HepG2 (cell line): Measurements from ENCODE around the gene MYLK3. TPM values are rescaled to one million over a fixed set of nuclear protein-coding genes. Genes with fewer than 3 reads are reported as not detected.

Experiments
- ADNP ChIP-seq: sonication (generic); formaldehyde crosslinking; IDR thresholded peaks from 2 replicates; pipeline ENCODE4 v1.4.0; 2020; ENCODE audit warnings: missing genetic modification reagents
- KLF13 ChIP-seq: sonication (generic); formaldehyde crosslinking; IDR thresholded peaks from 2 replicates; pipeline ENCODE4 v1.4.0; 2020; ENCODE audit warnings: mild to moderate bottlenecking, missing genetic modification reagents
- PLRG1 ChIP-seq: fragments of 450-650 bp; conservative IDR thresholded peaks from 2 replicates; pipeline ENCODE4 v1.6.1; 2016
- RAD21 ChIP-seq: fragments of 450-650 bp; formaldehyde crosslinking; IDR thresholded peaks from 2 replicates; pipeline ENCODE4 v1.5.0; 2020; ENCODE audit warnings: mild to moderate bottlenecking
- RBFOX2 ChIP-seq: fragments of 200-400 bp; formaldehyde crosslinking; IDR thresholded peaks from 2 replicates; pipeline ENCODE4 v1.6.1; 2017; ENCODE audit warnings: low read depth, mild to moderate bottlenecking, low read length
- RBM22 ChIP-seq: fragments of 200-400 bp; formaldehyde crosslinking; optimal IDR thresholded peaks from 2 replicates; pipeline ENCODE3; 2017; ENCODE audit warnings: mild to moderate bottlenecking, low read length, moderate library complexity
- REXO4 ChIP-seq: sonication (generic); formaldehyde crosslinking; IDR thresholded peaks from 2 replicates; pipeline ENCODE4 v1.8.0; 2022; ENCODE audit warnings: missing genetic modification reagents, mild to moderate bottlenecking, borderline replicate concordance
- RFXAP ChIP-seq: sonication (generic); formaldehyde crosslinking; IDR thresholded peaks from 2 replicates; pipeline ENCODE4 v1.4.0; 2020; ENCODE audit warnings: missing genetic modification reagents, borderline replicate concordance
- ZKSCAN1 ChIP-seq: fragments of 150-350 bp; IDR thresholded peaks from 2 replicates; pipeline ENCODE4 v1.6.1; 2014; ENCODE audit warnings: low read length
- ZNF335 ChIP-seq: sonication (generic); formaldehyde crosslinking; IDR thresholded peaks from 2 replicates; pipeline ENCODE4 v1.4.0; 2020; ENCODE audit warnings: missing genetic modification reagents
- ZNF441 ChIP-seq: sonication (generic); formaldehyde crosslinking; IDR thresholded peaks from 2 replicates; pipeline ENCODE4 v1.7.0; 2021; ENCODE audit warnings: missing genetic modification reagents, borderline replicate concordance
- ZNF484 ChIP-seq: sonication (generic); formaldehyde crosslinking; IDR thresholded peaks from 2 replicates; pipeline ENCODE4 v1.5.1; 2020; ENCODE audit warnings: mild to moderate bottlenecking, low read depth, missing genetic modification reagents, borderline replicate concordance
- ZNF547 ChIP-seq: sonication (generic); formaldehyde crosslinking; IDR thresholded peaks from 2 replicates; pipeline ENCODE4 v1.5.1; 2020; ENCODE audit warnings: mild to moderate bottlenecking, missing genetic modification reagents
- ZNF672 ChIP-seq: sonication (generic); formaldehyde crosslinking; IDR thresholded peaks from 2 replicates; pipeline ENCODE4 v1.8.1; 2022; ENCODE audit warnings: missing genetic modification reagents
- ZNF772 ChIP-seq: sonication (generic); formaldehyde crosslinking; IDR thresholded peaks from 2 replicates; pipeline ENCODE4 v1.5.0; 2020; ENCODE audit warnings: mild to moderate bottlenecking, missing genetic modification reagents
- ZNF83 ChIP-seq: sonication (generic); formaldehyde crosslinking; IDR thresholded peaks from 2 replicates; pipeline ENCODE4 v1.4.0; 2020; ENCODE audit warnings: missing genetic modification reagents, mild to moderate bottlenecking, borderline replicate concordance
- polyA plus RNA-seq, 8 experiments: library from polyadenylated mRNA; depleted of rRNA in 3 of 8; stranded (reverse) in 7 of 8; unstranded in 1 of 8; fragments of >200 nt; fragmentation: Illumina TruSeq in 4 of 8; extraction: Trizol in 4 of 8; gene quantifications; 2 replicates each; pipeline versions ENCODE4 v1.2.1 to v1.2.3, GENCODE V29; 2011 to 2016; ENCODE audit warnings: low read depth in 4 of 8, missing spikeins in 1 of 8, mixed read lengths in 1 of 8; ENCODE audit not compliant: insufficient read depth in 1 of 8
- total RNA-seq, 5 experiments: library from RNA; depleted of rRNA; stranded (reverse); fragments of >200 nt; fragmentation: Illumina TruSeq; extraction: Trizol; gene quantifications; 2 replicates each; pipeline ENCODE4 v1.2.3, GENCODE V29; 2016; ENCODE audit warnings: low read depth in 1 of 5
- TF ChIP-seq, protein P1 (sequence below): sonication (generic); formaldehyde crosslinking; IDR thresholded peaks from 2 replicates; pipeline ENCODE4 v1.5.1; 2020; ENCODE audit warnings: mild to moderate bottlenecking, moderate library complexity, missing genetic modification reagents
- TF ChIP-seq, protein P2 (sequence below): IDR thresholded peaks from 2 replicates; pipeline ENCODE4 v1.6.1; 2018; ENCODE audit warnings: missing genetic modification reagents, mild to moderate bottlenecking, missing compliant biosample characterization
- TF ChIP-seq, protein P3 (sequence below): IDR thresholded peaks from 2 replicates; pipeline ENCODE4 v1.6.1; 2016; ENCODE audit warnings: missing compliant biosample characterization, missing genetic modification reagents, borderline replicate concordance
- TF ChIP-seq, protein P4 (sequence below): sonication (generic); formaldehyde crosslinking; IDR thresholded peaks from 2 replicates; pipeline ENCODE4 v1.9.0; 2022; ENCODE audit warnings: low read depth, missing genetic modification reagents
- TF ChIP-seq, protein P5 (sequence below): IDR thresholded peaks from 2 replicates; pipeline ENCODE4 v1.6.1; 2012; ENCODE audit warnings: low read length, improper control_type of control experiment

The MYLK3 gene
- total and polyA plus RNA-seq, 2 of the 13 experiments (the other 11 are each of a cell fraction or from before 2014, with no cell fraction given), result 0.04 to 0.18 TPM

DNA sequence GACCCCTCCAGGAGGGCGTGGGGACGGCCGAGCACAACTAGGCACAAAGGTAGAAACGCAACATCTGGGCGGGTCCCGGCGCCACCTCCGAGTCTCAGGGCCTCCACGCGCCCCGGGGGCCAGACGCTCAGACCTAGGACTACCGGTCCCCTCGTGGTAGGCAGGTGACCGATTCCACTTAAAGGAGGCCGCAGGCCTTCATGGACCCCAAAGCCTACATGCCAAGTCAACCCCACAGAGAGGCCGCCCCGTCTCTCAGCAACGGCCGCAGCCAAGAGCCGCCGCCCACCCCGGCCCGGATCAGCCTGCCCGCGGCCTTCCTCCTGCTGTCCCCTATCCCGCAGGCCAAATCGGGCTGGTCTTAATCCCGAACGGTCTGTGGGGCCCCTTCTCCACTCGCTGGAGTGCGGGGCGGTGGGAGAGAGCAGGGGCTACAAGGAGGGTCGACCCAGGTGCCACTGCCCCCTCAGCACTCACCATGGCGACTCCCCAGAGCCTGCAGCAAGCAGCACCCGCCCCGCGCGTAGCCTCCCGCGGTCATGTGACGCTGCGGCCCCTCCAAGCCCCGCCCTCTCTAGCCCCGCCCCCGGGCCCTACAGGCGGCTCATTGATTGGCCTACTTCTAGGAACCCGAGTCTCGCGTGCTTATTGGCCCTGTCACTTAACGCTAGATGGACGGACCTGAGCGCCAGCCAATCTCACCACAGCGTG is 59.3 kb downstream of the MYLK3 start, which contains the start of gene VPS35 (continued):
- TF ChIP-seq ZKSCAN1 (no peak), KLF13 (CRISPR knock-in tag) (no peak), ZNF83 (CRISPR knock-in tag) (no peak; the same call in none of the 2 replicates), ZNF441 (CRISPR knock-in tag) (peak; percentile 22; the same call in 1 of the 2 replicates), RAD21 (CRISPR knock-in tag) (no peak; the same call in 1 of the 2 replicates), RBM22 (no peak), ZNF672 (CRISPR knock-in tag) (no peak), RBFOX2 (peak; percentile 84), REXO4 (CRISPR knock-in tag) (no peak; the same call in 1 of the 2 replicates), ZNF484 (CRISPR knock-in tag) (no peak), ZNF335 (peak; percentile 21; the same call in 1 of the 2 replicates), RFXAP (CRISPR knock-in tag) (peak; percentile 66; the same call in 1 of the 2 replicates), PLRG1 (no peak), ADNP (no peak), ZNF772 (CRISPR knock-in tag) (peak; percentile 66; the same call in 1 of the 2 replicates), ZNF547 (CRISPR knock-in tag) (no peak; the same call in none of the 2 replicates)
- TF ChIP-seq, protein P1, sequence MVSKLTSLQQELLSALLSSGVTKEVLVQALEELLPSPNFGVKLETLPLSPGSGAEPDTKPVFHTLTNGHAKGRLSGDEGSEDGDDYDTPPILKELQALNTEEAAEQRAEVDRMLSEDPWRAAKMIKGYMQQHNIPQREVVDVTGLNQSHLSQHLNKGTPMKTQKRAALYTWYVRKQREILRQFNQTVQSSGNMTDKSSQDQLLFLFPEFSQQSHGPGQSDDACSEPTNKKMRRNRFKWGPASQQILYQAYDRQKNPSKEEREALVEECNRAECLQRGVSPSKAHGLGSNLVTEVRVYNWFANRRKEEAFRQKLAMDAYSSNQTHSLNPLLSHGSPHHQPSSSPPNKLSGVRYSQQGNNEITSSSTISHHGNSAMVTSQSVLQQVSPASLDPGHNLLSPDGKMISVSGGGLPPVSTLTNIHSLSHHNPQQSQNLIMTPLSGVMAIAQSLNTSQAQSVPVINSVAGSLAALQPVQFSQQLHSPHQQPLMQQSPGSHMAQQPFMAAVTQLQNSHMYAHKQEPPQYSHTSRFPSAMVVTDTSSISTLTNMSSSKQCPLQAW (CRISPR knock-in tag), result peak; percentile 62
- TF ChIP-seq, protein P2, sequence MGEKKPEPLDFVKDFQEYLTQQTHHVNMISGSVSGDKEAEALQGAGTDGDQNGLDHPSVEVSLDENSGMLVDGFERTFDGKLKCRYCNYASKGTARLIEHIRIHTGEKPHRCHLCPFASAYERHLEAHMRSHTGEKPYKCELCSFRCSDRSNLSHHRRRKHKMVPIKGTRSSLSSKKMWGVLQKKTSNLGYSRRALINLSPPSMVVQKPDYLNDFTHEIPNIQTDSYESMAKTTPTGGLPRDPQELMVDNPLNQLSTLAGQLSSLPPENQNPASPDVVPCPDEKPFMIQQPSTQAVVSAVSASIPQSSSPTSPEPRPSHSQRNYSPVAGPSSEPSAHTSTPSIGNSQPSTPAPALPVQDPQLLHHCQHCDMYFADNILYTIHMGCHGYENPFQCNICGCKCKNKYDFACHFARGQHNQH, result peak; percentile 77; the same call in 1 of the 2 replicates
- TF ChIP-seq, protein P3, sequence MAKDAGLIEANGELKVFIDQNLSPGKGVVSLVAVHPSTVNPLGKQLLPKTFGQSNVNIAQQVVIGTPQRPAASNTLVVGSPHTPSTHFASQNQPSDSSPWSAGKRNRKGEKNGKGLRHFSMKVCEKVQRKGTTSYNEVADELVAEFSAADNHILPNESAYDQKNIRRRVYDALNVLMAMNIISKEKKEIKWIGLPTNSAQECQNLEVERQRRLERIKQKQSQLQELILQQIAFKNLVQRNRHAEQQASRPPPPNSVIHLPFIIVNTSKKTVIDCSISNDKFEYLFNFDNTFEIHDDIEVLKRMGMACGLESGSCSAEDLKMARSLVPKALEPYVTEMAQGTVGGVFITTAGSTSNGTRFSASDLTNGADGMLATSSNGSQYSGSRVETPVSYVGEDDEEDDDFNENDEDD (CRISPR knock-in tag), result peak; percentile 15; the same call in 1 of the 2 replicates
- TF ChIP-seq, protein P4, sequence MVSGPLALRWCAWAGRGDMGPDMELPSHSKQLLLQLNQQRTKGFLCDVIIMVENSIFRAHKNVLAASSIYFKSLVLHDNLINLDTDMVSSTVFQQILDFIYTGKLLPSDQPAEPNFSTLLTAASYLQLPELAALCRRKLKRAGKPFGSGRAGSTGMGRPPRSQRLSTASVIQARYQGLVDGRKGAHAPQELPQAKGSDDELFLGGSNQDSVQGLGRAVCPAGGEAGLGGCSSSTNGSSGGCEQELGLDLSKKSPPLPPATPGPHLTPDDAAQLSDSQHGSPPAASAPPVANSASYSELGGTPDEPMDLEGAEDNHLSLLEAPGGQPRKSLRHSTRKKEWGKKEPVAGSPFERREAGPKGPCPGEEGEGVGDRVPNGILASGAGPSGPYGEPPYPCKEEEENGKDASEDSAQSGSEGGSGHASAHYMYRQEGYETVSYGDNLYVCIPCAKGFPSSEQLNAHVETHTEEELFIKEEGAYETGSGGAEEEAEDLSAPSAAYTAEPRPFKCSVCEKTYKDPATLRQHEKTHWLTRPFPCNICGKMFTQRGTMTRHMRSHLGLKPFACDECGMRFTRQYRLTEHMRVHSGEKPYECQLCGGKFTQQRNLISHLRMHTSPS, result no peak; the same call in 1 of the 2 replicates
- TF ChIP-seq, protein P5, sequence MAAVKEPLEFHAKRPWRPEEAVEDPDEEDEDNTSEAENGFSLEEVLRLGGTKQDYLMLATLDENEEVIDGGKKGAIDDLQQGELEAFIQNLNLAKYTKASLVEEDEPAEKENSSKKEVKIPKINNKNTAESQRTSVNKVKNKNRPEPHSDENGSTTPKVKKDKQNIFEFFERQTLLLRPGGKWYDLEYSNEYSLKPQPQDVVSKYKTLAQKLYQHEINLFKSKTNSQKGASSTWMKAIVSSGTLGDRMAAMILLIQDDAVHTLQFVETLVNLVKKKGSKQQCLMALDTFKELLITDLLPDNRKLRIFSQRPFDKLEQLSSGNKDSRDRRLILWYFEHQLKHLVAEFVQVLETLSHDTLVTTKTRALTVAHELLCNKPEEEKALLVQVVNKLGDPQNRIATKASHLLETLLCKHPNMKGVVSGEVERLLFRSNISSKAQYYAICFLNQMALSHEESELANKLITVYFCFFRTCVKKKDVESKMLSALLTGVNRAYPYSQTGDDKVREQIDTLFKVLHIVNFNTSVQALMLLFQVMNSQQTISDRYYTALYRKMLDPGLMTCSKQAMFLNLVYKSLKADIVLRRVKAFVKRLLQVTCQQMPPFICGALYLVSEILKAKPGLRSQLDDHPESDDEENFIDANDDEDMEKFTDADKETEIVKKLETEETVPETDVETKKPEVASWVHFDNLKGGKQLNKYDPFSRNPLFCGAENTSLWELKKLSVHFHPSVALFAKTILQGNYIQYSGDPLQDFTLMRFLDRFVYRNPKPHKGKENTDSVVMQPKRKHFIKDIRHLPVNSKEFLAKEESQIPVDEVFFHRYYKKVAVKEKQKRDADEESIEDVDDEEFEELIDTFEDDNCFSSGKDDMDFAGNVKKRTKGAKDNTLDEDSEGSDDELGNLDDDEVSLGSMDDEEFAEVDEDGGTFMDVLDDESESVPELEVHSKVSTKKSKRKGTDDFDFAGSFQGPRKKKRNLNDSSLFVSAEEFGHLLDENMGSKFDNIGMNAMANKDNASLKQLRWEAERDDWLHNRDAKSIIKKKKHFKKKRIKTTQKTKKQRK, result no peak
